ENCODE measurements around the gene MX1.

GRCh38 chr21:41482980-41483379 lies 56.9 kb downstream of the MX1 start:
- TF ChIP-seq CTCF (IDR thresholded peaks at IDR 0.05) (no peak), POLR2A (IDR thresholded peaks at IDR 0.05) (no peak)

Data from body of pancreas (tissue), 4 donors.